Neural crest cell (in vitro differentiated cells): ENCODE measurements around the gene PTPRM. TPM values are rescaled to one million over a fixed set of nuclear protein-coding genes. Genes with fewer than 3 reads are reported as not detected.
"Not testable (repeated sequence)": the region's sequence is repeated elsewhere in the genome, so short reads cannot be mapped to it uniquely, and the experiment has no call there.

Experiments
- DNase-seq: peaks from one replicate; pipeline ENCODE4 v3.0.0; 2021; ENCODE audit warnings: low read depth, mixed read lengths, low spot score
- H3K27ac Mint-ChIP-seq: one replicate; pipeline ENCODE4 v1.8.0; 2021; ENCODE audit warnings: mild to moderate bottlenecking, mixed read lengths; ENCODE audit not compliant: unreplicated experiment
- H3K27me3 Mint-ChIP-seq: 2 replicates; pipeline ENCODE4 v1.8.0; 2021; ENCODE audit warnings: low read depth, mild to moderate bottlenecking, mixed read lengths
- H3K36me3 Mint-ChIP-seq: 2 replicates; pipeline ENCODE4 v1.8.0; 2021; ENCODE audit warnings: low read depth, mild to moderate bottlenecking, mixed read lengths
- H3K4me1 Mint-ChIP-seq: 2 replicates; pipeline ENCODE4 v1.8.0; 2021; ENCODE audit warnings: mixed read lengths
- H3K4me3 Mint-ChIP-seq: one replicate; pipeline ENCODE4 v1.8.0; 2021; ENCODE audit warnings: mild to moderate bottlenecking, mixed read lengths
- H3K9me3 Mint-ChIP-seq: 2 replicates; pipeline ENCODE4 v1.8.0; 2021; ENCODE audit warnings: mixed read lengths
- CTCF ChIP-seq: fragments of 200-600 bp; sonication (generic); conservative IDR thresholded peaks from 2 replicates; pipeline ENCODE4 v1.5.0; 2021; ENCODE audit warnings: antibody characterized with exemption, mild to moderate bottlenecking
- total RNA-seq: library from RNA; stranded (reverse); gene quantifications from 2 replicates; pipeline ENCODE4 v1.2.1, GENCODE V29; 2021

The PTPRM gene
- total RNA-seq, 1 donor from 2014 or later: 7.7 TPM

GRCh38 chr18:7954238-7954637, 387.1 kb downstream of the PTPRM start:
- no peak for TF ChIP-seq CTCF

GRCh38 chr18:7955175-7955574, 388.1 kb downstream of the PTPRM start:
- H3K4me3 Mint-ChIP-seq: no peak overlapping the region
- no peaks in the 10 kb centered on the region for H3K9me3 Mint-ChIP-seq
- no peak for DNase-seq
- H3K4me1 Mint-ChIP-seq: peaks cover 10% of the 10 kb centered on the region
- TF ChIP-seq CTCF: no peak
- no peaks in the 10 kb centered on the region for H3K27me3 Mint-ChIP-seq
- H3K36me3 Mint-ChIP-seq: no peaks in the 10 kb centered on the region
- no peak overlapping the region for H3K27ac Mint-ChIP-seq

More at GRCh38 chr18:7954238-7954637, 387.1 kb downstream of the PTPRM start:
- Mint-ChIP-seq H3K27ac (no peak overlapping the region), H3K9me3 (no peaks in the 10 kb centered on the region), H3K36me3 (no peaks in the 10 kb centered on the region), H3K4me3 (no peak overlapping the region), H3K4me1 (peaks cover 10% of the 10 kb centered on the region), H3K27me3 (no peaks in the 10 kb centered on the region)
- DNase-seq: no peak

DNA sequence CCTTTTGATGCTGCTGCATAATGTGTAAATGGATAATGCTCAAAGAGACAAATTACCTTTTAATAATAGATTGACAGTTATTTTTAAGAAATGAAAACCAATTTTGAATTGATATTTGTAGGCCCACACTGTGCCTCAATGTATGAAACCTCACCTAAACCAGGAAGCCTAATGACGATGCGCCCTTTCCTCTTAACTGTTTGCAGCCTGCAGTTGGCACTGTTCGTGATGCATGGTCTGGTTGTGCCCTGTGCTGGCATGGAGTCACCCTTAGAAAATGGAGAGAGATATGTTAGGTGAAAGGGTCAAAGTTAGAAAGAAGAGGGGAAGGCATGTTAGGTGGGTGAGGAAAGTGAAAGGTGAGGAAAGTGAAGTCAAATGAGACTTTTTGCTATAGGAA, 390.2 kb downstream of the PTPRM start:
- no peak for DNase-seq
- Mint-ChIP-seq H3K27me3 (no peaks in the 10 kb centered on the region), H3K9me3 (no peaks in the 10 kb centered on the region), H3K27ac (no peak overlapping the region), H3K4me1 (peaks cover 10% of the 10 kb centered on the region), H3K36me3 (no peaks in the 10 kb centered on the region), H3K4me3 (no peak overlapping the region)
- TF ChIP-seq CTCF: no peak

DNA sequence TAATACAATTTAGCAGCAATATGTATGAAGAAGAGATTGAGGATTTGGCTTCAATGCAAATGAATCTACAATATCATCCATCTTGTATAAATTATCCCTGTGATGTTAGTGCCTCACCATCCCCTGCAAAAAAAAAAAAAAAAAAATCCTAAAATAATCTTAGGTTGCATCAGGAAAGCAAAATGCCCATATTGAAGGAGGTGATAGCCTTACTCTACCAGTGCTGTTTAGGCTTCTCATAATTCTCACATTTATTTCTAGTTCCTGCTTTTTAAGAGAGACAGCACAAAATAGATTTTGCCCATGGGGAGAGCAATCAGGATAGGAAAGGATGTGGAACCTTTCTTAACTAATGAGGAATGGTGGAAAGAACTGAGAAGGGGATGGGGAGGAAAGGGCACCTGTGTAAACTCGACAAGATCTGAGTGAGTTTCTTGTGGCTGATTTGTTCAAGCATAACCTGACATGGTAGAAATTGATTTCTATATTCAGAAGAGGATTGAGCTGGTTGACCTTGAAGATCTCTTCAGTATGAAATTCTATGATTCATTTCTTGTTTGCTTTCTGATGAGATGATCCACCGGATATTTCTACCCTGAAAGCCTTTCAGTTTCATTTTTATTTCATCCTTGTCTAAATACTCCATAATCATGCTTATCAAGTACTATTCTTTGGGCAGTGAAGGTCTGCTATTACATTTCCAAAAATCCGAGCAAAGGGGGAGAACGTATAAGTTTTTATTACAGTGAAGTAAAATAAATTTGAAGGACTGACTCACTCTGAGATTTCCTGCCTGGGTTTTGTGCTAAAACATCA, 391.2 kb downstream of the PTPRM start:
- Mint-ChIP-seq H3K36me3 (no peaks in the 10 kb centered on the region), H3K27ac (no peak overlapping the region), H3K4me1 (peaks cover 5% of the 10 kb centered on the region), H3K9me3 (no peaks in the 10 kb centered on the region), H3K4me3 (no peak overlapping the region), H3K27me3 (no peaks in the 10 kb centered on the region)
- TF ChIP-seq CTCF: no peak
- DNase-seq: no peak

DNA sequence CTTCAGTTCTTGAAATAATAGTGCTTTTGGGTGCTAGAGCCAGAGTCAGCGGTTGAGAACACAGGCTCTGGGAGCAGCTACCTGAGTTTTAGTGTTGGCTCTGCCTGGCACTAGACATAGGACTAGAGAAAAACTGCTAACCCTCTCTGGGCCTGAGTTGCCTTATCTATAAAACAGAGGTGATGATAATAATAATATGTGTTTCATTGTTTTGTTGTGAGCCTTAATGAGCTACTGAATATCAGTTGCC, 391.7 kb downstream of the PTPRM start:
- H3K4me1 Mint-ChIP-seq: peaks cover 4% of the 10 kb centered on the region
- DNase-seq: no peak
- TF ChIP-seq CTCF: no peak
- no peaks in the 10 kb centered on the region for H3K27me3 Mint-ChIP-seq
- no peaks in the 10 kb centered on the region for H3K9me3 Mint-ChIP-seq
- no peaks in the 10 kb centered on the region for H3K36me3 Mint-ChIP-seq
- H3K4me3 Mint-ChIP-seq: no peak overlapping the region
- no peak overlapping the region for H3K27ac Mint-ChIP-seq

GRCh38 chr18:7966682-7967081, 399.6 kb downstream of the PTPRM start:
- not testable (repeated sequence) for H3K4me3 Mint-ChIP-seq, H3K4me1 Mint-ChIP-seq, DNase-seq, H3K27me3 Mint-ChIP-seq, H3K27ac Mint-ChIP-seq, H3K36me3 Mint-ChIP-seq, H3K9me3 Mint-ChIP-seq
